Heart right ventricle (tissue), 16 donors: ENCODE measurements around the gene DSTYK. TPM values are rescaled to one million over a fixed set of nuclear protein-coding genes. Genes with fewer than 3 reads are reported as not detected.

Source experiments
- ATAC-seq, 8 donors: fragments of 200-7000 bp; cut with Tn5 transposase; one replicate each; pipeline ENCODE4 v1.9.1; 2020; ENCODE audit warnings: mild to moderate bottlenecking in 8 of 8, moderate library complexity in 8 of 8, moderate number of reproducible peaks in 1 of 8
- DNase-seq, 2 donors: peaks; one replicate each; pipeline ENCODE4 v3.0.0-alpha.2; 2020
- H3K27ac ChIP-seq, 10 donors: fragments of 200-600 bp; sonication (generic) in 2 of 10; one replicate each; pipeline versions ENCODE4 v1.5.0 to v1.8.0; 2020 to 2022; ENCODE audit warnings: mild to moderate bottlenecking in 3 of 10
- H3K27me3 ChIP-seq, 7 donors: fragments of 200-600 bp; one replicate each; pipeline ENCODE4 v1.8.0; 2021 to 2022; ENCODE audit warnings: mild to moderate bottlenecking in 2 of 7
- H3K36me3 ChIP-seq, 9 donors: fragments of 200-600 bp; sonication (generic) in 1 of 9; one replicate each; pipeline versions ENCODE4 v1.5.0 to v1.8.0; 2020 to 2022; ENCODE audit warnings: mild to moderate bottlenecking in 2 of 9
- H3K4me1 ChIP-seq, 9 donors: fragments of 200-600 bp; sonication (generic) in 1 of 9; one replicate each; pipeline versions ENCODE4 v1.5.0 to v1.8.0; 2020 to 2022; ENCODE audit warnings: mild to moderate bottlenecking in 4 of 9
- H3K4me3 ChIP-seq, 10 donors: fragments of 200-600 bp; sonication (generic) in 2 of 10; one replicate each; pipeline versions ENCODE4 v1.5.0 to v1.8.0; 2020 to 2022; ENCODE audit warnings: mild to moderate bottlenecking in 7 of 10, moderate library complexity in 2 of 10
- H3K9me3 ChIP-seq, 11 donors: fragments of 200-600 bp in 10 of 11; sonication (generic) in 2 of 11; one replicate each; pipeline versions ENCODE4 v1.5.0 to v1.8.0; 2013 to 2022; ENCODE audit warnings: mild to moderate bottlenecking in 2 of 11, control low read depth in 1 of 11, moderate library complexity in 1 of 11
- WGBS, 2 donors: extraction: QIAGEN DNeasy Blood & Tissue Kit; methylation state at CpG; one replicate each; pipeline ENCODE4 v1.1.7; 2013; ENCODE audit warnings: inconsistent platforms in 1 of 2; 5-methylcytosine and 5-hydroxymethylcytosine counted together
- intact Hi-C, 10 donors: fragments of 100-400 bp; cut with DNase I; formaldehyde crosslinking; loops; one replicate each; pipeline versions ENCODE4 v1.11.1 to v1.14.2; 2022
- polyA plus RNA-seq, 2 donors: library from polyadenylated mRNA; stranded (reverse); fragments of 200-250 nt; gene quantifications; one replicate each; pipeline ENCODE4 v1.2.3, GENCODE V29; 2013
- total RNA-seq, 10 donors: library from RNA; stranded (reverse); fragmentation: NEBNext Ultra II Directional in 3 of 10; extraction: Animal tissue kit (Norgen Biotek cat#: 25700) in 3 of 10; gene quantifications; one replicate each; pipeline versions ENCODE4 v1.2.1 to v1.2.4, GENCODE V29; 2021 to 2023
- TF ChIP-seq, protein P1 (sequence below), 9 donors: fragments of 200-600 bp; sonication (generic) in 2 of 9; IDR thresholded peaks; one replicate each; pipeline versions ENCODE4 v1.5.0 to v1.8.0; 2021 to 2022; ENCODE audit warnings: antibody characterized with exemption in 9 of 9, mild to moderate bottlenecking in 5 of 9, moderate library complexity in 1 of 9
- donor health status: Arrhythmogenic right ventricular cardiomyopathy.
- donor health status: ischemic (EF 13 %, LVEDD 7.1; RV severe dilation, severe dysfunction).
- donor health status: healthy with polysubstance abuse.
- donor health status: DM: no; HTN: yes; CAD: no.
- donor health status: DM: no; HTN: no; CAD: no.
- donor health status: ischemic (EF 25% LVEDD 6.9; RV normal size, moderate dysfunction).
- donor health status: ischemic (EF 25% LVEDD 5.7; RV mildly dilated, moderate dysfunction).
- donor health status: healthy.
- donor health status: DM: yes; HTN: yes; CAD: no.
- donor health status: Ischemic cardiomyopathy.
- donor health status: ischemic (EF 35%, LVEDD 5.7; RV mildly dilated, moderate dysfunction).
- donor health status: nonischemic (EF 11% LVEDD 7.7; RV severe dilation, severe dysfunction).
- donor health status: DM: yes; HTN: yes; CAD: no.
- donor health status: PGD.
- donor health status: ischemic (EF 29% LVEDD 5.4; RV normal size, mild dysfunction).
- donor health status: nonischemic (EF 23%, LVEDD 6.1; RV moderate dilation, normal function).

Gene DSTYK
- total and polyA plus RNA-seq, 12 donors, result 2.6 to 9.5 (median 7.6) TPM

DNA sequence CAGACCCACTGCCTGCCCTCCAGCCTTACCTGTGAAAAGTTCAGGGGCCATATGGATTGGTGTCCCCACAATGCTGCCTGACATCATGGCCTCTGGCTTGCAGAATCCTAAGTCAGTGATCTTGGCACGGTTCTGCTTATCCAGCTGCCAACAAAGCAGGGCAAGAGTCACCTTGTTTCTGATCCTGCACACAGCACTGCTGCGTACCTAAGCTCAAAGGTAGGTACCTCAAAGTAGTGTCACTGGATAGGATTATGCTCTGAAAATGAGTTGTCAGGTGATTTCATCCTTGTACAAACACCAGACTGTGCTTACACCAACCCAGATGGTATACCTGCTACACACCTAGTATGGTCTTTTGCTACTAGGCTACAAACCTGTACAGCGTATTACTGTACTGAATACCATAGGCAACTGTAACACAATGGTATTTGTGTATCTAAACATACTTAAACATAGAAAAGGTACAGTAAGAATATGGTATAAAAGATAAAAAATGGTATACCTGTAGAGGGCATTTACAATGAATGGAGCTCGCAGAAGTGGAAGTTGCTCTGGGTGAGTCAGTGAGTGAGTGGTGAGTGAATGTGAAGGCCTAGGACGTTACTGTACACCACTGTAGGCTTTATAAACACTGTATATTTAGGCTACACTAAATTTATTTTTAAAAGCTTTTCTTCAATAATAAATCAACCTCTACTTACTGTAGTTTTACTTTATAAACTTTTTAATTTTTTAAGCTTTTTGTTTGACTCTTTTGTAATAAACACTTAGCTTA, 60.7 kb downstream of the DSTYK start:
- TF ChIP-seq, protein P1, sequence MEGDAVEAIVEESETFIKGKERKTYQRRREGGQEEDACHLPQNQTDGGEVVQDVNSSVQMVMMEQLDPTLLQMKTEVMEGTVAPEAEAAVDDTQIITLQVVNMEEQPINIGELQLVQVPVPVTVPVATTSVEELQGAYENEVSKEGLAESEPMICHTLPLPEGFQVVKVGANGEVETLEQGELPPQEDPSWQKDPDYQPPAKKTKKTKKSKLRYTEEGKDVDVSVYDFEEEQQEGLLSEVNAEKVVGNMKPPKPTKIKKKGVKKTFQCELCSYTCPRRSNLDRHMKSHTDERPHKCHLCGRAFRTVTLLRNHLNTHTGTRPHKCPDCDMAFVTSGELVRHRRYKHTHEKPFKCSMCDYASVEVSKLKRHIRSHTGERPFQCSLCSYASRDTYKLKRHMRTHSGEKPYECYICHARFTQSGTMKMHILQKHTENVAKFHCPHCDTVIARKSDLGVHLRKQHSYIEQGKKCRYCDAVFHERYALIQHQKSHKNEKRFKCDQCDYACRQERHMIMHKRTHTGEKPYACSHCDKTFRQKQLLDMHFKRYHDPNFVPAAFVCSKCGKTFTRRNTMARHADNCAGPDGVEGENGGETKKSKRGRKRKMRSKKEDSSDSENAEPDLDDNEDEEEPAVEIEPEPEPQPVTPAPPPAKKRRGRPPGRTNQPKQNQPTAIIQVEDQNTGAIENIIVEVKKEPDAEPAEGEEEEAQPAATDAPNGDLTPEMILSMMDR (IDR thresholded peaks at IDR 0.05), result no peak
- H3K4me3 ChIP-seq, result no peak overlapping the region
- H3K36me3 ChIP-seq, result peaks cover 0 to 99% (median 25%) of the 10 kb centered on the region in 9 donors
- no peak for DNase-seq
- peak in 1 of 8 donors; percentile 20 for ATAC-seq
- H3K9me3 ChIP-seq, result peaks cover 0 to 3% (median 0%) of the 10 kb centered on the region in 11 donors
- no peaks in the 10 kb centered on the region for H3K27me3 ChIP-seq
- WGBS, 2 donors, result 86 to 93% methylated on average over 5 of the region's 5 CpGs
- intact Hi-C loops, result no loop called here
- H3K4me1 ChIP-seq, result peaks cover 0 to 3% (median 0%) of the 10 kb centered on the region in 9 donors
- H3K27ac ChIP-seq, result no peak overlapping the region

DNA sequence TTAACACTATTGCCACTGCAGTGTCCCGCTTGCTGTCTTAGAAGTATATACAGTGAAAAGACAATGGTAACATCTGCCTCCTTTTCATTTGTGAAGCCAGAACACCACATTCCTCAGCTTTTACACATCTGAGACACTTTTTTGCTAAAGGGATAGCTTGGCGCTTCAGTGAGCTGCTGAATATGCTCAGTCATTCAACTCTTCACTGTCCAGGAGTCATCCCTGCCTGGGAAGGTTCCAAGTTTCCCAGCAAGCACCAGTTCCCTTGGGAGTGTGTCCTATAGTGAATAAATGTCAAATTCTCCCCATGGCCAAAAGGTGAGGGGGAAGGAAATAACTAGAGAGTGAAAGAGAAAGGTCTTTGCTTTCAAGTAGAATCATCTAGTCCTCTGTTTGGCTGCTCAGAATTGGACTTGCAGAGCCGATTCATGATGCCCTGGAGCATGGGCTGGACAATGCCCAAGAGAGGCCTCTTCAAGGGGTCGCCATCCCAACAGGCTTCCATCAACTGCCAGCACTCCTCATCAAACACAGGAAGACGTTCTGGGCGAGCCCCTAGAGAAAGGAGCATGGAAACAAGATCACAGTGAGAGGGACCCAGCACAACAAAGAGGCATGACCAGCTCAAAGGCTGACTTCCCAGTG, 64.2 kb downstream of the DSTYK start:
- Histone ChIP-seq H3K36me3 (peaks cover 0 to 66% (median 20%) of the 10 kb centered on the region in 9 donors), H3K9me3 (no peaks in the 10 kb centered on the region), H3K4me1 (peaks cover 0 to 25% (median 8%) of the 10 kb centered on the region in 9 donors), H3K27me3 (no peaks in the 10 kb centered on the region), H3K27ac (no peak overlapping the region), H3K4me3 (no peak overlapping the region)
- TF ChIP-seq, protein P1 (IDR thresholded peaks at IDR 0.05), result no peak
- ATAC-seq, result no peak
- 81 to 85% methylated on average over 6 of the region's 6 CpGs for WGBS, 2 donors
- intact Hi-C loops, result loop anchor here in 6 of 10 donors (10.0 kb wide), 4 partner anchors 107 to 173 kb away; no protein-coding TSS in a partner anchor
- DNase-seq, result no peak

DNA sequence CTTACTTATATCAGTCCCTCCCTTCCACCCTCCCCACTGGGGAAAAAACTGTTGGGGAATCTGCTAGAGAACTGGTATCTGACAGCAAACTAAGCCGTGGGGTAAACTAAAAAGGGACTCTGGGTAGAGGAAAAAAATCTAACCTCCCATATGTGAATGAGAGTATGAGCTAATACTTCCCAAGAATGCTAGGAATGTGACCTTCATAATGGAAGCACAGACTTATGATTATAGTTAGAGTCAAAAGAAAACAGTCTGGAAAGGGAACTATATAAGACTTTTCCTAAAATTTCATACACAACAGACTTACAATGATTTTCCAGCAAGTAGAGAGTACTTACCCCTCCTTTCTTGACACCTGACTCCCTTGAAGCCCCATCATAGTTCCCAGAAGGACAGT, 66.8 kb downstream of the DSTYK start:
- TF ChIP-seq, protein P1 (IDR thresholded peaks at IDR 0.05), result no peak
- intact Hi-C loops, result loop anchor here (5.0 to 10.0 kb wide), 8 partner anchors 108 to 170 kb away; no protein-coding TSS in a partner anchor
- WGBS, 2 donors, result 6 to 19% methylated on average over 1 of the region's 1 CpG

DNA sequence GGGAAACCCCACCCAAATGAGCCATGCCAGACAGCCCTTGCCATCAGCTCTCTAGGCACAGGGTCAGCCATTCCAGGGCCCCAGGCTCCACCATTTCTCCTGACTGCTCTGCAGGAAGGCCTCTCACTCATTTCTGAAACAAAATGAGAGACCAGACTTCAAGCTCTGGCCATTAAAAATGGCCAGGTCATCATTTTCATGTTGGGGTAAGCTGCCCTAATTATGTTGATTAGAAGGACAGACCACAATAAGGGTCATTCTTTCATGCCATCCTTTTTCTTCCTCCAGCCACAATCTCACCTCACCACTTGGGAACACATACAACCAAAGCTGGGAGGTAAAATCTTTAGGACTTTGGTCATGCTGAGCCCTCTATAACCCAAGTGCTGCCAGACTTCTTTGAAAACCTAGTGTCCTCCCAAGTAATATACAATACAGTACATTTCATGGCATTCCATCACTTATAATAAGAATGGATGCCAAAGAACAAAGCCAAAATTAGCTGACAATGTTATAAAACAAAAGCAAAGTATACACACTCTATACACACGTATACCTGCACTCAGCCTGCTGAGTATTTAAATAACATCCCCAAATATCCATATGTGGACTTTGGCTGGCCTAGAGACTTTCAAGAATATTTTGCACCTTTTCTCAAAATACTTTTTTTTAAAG, 67.3 kb downstream of the DSTYK start:
- intact Hi-C loops, result loop anchor here (5.0 to 10.0 kb wide), 8 partner anchors 108 to 169 kb away; no protein-coding TSS in a partner anchor
- H3K27ac ChIP-seq, result peak overlapping the region in 4 of 10 donors; percentile 26 to 49 (median 30)
- H3K4me1 ChIP-seq, result peaks cover 0 to 36% (median 17%) of the 10 kb centered on the region in 9 donors
- no peak overlapping the region for H3K4me3 ChIP-seq
- no peaks in the 10 kb centered on the region for H3K27me3 ChIP-seq
- no peaks in the 10 kb centered on the region for H3K9me3 ChIP-seq
- 72 to 85% methylated on average over 1 of the region's 1 CpG for WGBS, 2 donors
- peaks cover 0 to 36% (median 20%) of the 10 kb centered on the region in 9 donors for H3K36me3 ChIP-seq
- DNase-seq (no peak), ATAC-seq (no peak)
- TF ChIP-seq, protein P1 (IDR thresholded peaks at IDR 0.05), result no peak

More for the DNA sequence above, 66.8 kb downstream of the DSTYK start:
- Histone ChIP-seq H3K27me3 (no peaks in the 10 kb centered on the region), H3K27ac (peak overlapping the region in 5 of 10 donors; percentile 22 to 49 (median 29)), H3K36me3 (peaks cover 0 to 42% (median 20%) of the 10 kb centered on the region in 9 donors), H3K9me3 (no peaks in the 10 kb centered on the region), H3K4me3 (no peak overlapping the region), H3K4me1 (peaks cover 0 to 36% (median 17%) of the 10 kb centered on the region in 9 donors)
- ATAC-seq (no peak), DNase-seq (no peak)
